Esophagus squamous epithelium (tissue), 5 donors: ENCODE data around the gene PTBP3. TPM values are rescaled to one million over a fixed set of nuclear protein-coding genes. Genes with fewer than 3 reads are reported as not detected.

Experiments used
- DNase-seq: peaks from one replicate; lab custom pipeline; 2025; lab: John Stamatoyannopoulos, UW
- H3K27ac ChIP-seq, 4 donors: fragments of 200-600 bp; sonication (generic); one replicate each; pipeline ENCODE4 v1.5.1; 2016 to 2019; ENCODE audit warnings: mild to moderate bottlenecking in 1 of 4
- H3K27me3 ChIP-seq, 4 donors: fragments of 200-600 bp; sonication (generic); 1 replicate in 3 of 4; 2 replicates in 1 of 4; pipeline versions ENCODE4 v1.5.1 to v1.6.0; 2017 to 2021; ENCODE audit warnings: antibody characterized with exemption in 1 of 4
- H3K36me3 ChIP-seq, 3 donors: fragments of 200-600 bp; sonication (generic); one replicate each; pipeline ENCODE4 v1.5.1; 2016 to 2019
- H3K4me1 ChIP-seq, 3 donors: fragments of 200-600 bp; sonication (generic); one replicate each; pipeline ENCODE4 v1.5.1; 2017 to 2019
- H3K4me3 ChIP-seq, 4 donors: fragments of 200-600 bp; sonication (generic); 1 replicate in 3 of 4; 2 replicates in 1 of 4; pipeline ENCODE4 v1.5.1; 2016 to 2019; ENCODE audit warnings: mild to moderate bottlenecking in 2 of 4, moderate library complexity in 1 of 4
- H3K9me3 ChIP-seq, 3 donors: fragments of 200-600 bp; sonication (generic); one replicate each; pipeline ENCODE4 v1.5.1; 2016 to 2019
- CTCF ChIP-seq, 6 experiments: fragments of 450-650 bp in 4 of 6; fragments of 200-600 bp in 2 of 6; sonication (generic) in 2 of 6; IDR thresholded peaks; one replicate each; pipeline ENCODE4 v1.5.1; 2016 to 2019; ENCODE audit warnings: antibody characterized with exemption in 6 of 6, mild to moderate bottlenecking in 4 of 6, moderate library complexity in 4 of 6
- POLR2A ChIP-seq, 4 donors: fragments of 450-650 bp; IDR thresholded peaks; one replicate each; pipeline ENCODE4 v1.6.1; 2017; ENCODE audit warnings: antibody characterized with exemption in 4 of 4, mild to moderate bottlenecking in 4 of 4, moderate library complexity in 3 of 4
- WGBS, 2 donors: methylation state at CpG; one replicate each; pipeline ENCODE4 v1.1.5; 2018; 5-methylcytosine and 5-hydroxymethylcytosine counted together
- intact Hi-C: fragments of 100-400 bp; cut with DNase I; formaldehyde crosslinking; loops from one replicate; pipeline ENCODE4 v1.15.0; 2022
- total RNA-seq, 4 donors: library from RNA; depleted of rRNA; stranded (reverse); fragments of >200 nt; gene quantifications; one replicate each; pipeline ENCODE4 v1.1.0, GENCODE V29; 2016
- donor health status: DM: yes; HTN: yes; CAD: no.

The PTBP3 gene
- total RNA-seq, 4 donors from 2014 or later: 71.9 to 113 (median 88.8) TPM

- WGBS, 2 donors: 100% methylated on average over 1 of the region's 1 CpG
- intact Hi-C loops: no loop called here
Observed at GRCh38 chr9:112207451-112207850, 126.0 kb downstream of the PTBP3 start.

GRCh38 chr9:112203536-112203935, 129.9 kb downstream of the PTBP3 start:
- Histone ChIP-seq H3K36me3 (peaks cover 0 to 22% (median 0%) of the 10 kb centered on the region in 3 donors), H3K4me3 (no peak overlapping the region), H3K27me3 (no peaks in the 10 kb centered on the region), H3K9me3 (peaks cover 0 to 19% (median 7%) of the 10 kb centered on the region in 3 donors), H3K4me1 (peaks cover 0 to 10% (median 7%) of the 10 kb centered on the region in 3 donors), H3K27ac (no peak overlapping the region)
- intact Hi-C loops: no loop called here
- no peak for DNase-seq
- TF ChIP-seq CTCF (IDR thresholded peaks at IDR 0.05) (no peak), POLR2A (IDR thresholded peaks at IDR 0.05) (no peak)
- 46 to 53% methylated on average over 2 of the region's 2 CpGs for WGBS, 2 donors

More at GRCh38 chr9:112207451-112207850, 126.0 kb downstream of the PTBP3 start:
- no peak for DNase-seq
- H3K4me1 ChIP-seq: no peaks in the 10 kb centered on the region
- H3K27me3 ChIP-seq: no peaks in the 10 kb centered on the region
- TF ChIP-seq CTCF (IDR thresholded peaks at IDR 0.05) (no peak), POLR2A (IDR thresholded peaks at IDR 0.05) (no peak)
- H3K4me3 ChIP-seq: no peak overlapping the region
- H3K9me3 ChIP-seq: peaks cover 0 to 19% (median 7%) of the 10 kb centered on the region in 3 donors
- H3K27ac ChIP-seq: no peak overlapping the region
- peaks cover 0 to 61% (median 0%) of the 10 kb centered on the region in 3 donors for H3K36me3 ChIP-seq

GRCh38 chr9:112200711-112201110, 132.7 kb downstream of the PTBP3 start:
- no peak overlapping the region for H3K4me3 ChIP-seq
- no peaks in the 10 kb centered on the region for H3K27me3 ChIP-seq
- no peaks in the 10 kb centered on the region for H3K36me3 ChIP-seq
- no peak for TF ChIP-seq CTCF (IDR thresholded peaks at IDR 0.05)
- no peak for TF ChIP-seq POLR2A (IDR thresholded peaks at IDR 0.05)
- no peak for DNase-seq
- H3K27ac ChIP-seq: peak overlapping the region in 2 of 4 donors; percentile 41 to 48
- intact Hi-C loops: no loop called here
- H3K4me1 ChIP-seq: peaks cover 0 to 10% (median 7%) of the 10 kb centered on the region in 3 donors
- 74 to 80% methylated on average over 5 of the region's 5 CpGs for WGBS, 2 donors
- H3K9me3 ChIP-seq: no peaks in the 10 kb centered on the region

GRCh38 chr9:112198646-112199045, 134.8 kb downstream of the PTBP3 start:
- Histone ChIP-seq H3K9me3 (no peaks in the 10 kb centered on the region), H3K27me3 (no peaks in the 10 kb centered on the region), H3K36me3 (no peaks in the 10 kb centered on the region), H3K4me1 (peaks cover 0 to 10% (median 7%) of the 10 kb centered on the region in 3 donors), H3K27ac (no peak overlapping the region), H3K4me3 (no peak overlapping the region)
- 67 to 72% methylated on average over 4 of the region's 4 CpGs for WGBS, 2 donors
- TF ChIP-seq CTCF (IDR thresholded peaks at IDR 0.05) (no peak), POLR2A (IDR thresholded peaks at IDR 0.05) (no peak)
- DNase-seq: no peak
- intact Hi-C loops: no loop called here

DNA sequence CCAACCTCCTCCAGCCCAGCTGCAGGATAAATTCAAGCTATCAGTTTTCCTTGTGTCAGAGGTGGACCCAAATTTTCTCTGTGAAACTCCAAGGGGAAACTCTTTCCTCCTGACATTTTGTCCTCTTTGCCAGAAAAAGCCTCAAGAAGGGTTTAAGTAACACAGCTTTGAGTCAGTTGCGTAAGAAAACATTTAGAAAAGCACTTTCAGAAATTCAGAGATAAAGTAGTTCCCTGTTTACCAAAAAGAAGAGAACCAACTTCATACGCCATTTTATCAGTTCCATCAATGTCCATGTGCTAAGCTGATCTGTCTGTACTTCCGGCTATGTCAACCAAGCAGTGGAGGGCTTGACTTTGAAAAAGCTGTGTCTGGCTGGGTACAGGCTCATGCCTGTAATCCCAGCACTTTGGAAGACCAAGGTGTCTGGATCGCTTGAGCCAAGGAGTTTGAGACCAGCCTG, 138.4 kb downstream of the PTBP3 start:
- H3K27ac ChIP-seq: peak overlapping the region in 1 of 4 donors; percentile 11

More for the DNA sequence above, 138.4 kb downstream of the PTBP3 start:
- no peaks in the 10 kb centered on the region for H3K4me1 ChIP-seq
- intact Hi-C loops: no loop called here
- DNase-seq: no peak
- no peak overlapping the region for H3K4me3 ChIP-seq
- TF ChIP-seq POLR2A (IDR thresholded peaks at IDR 0.05) (no peak), CTCF (IDR thresholded peaks at IDR 0.05) (no peak)
- H3K9me3 ChIP-seq: no peaks in the 10 kb centered on the region
- H3K27me3 ChIP-seq: no peaks in the 10 kb centered on the region
- H3K36me3 ChIP-seq: no peaks in the 10 kb centered on the region
- WGBS, 2 donors: 71 to 91% methylated on average over 4 of the region's 4 CpGs
